Activated naive CD8-positive, alpha-beta T cell (primary cell): ENCODE data around the gene SNRPE.
"Not testable (repeated sequence)": the region's sequence is repeated elsewhere in the genome, so short reads cannot be mapped to it uniquely, and the experiment has no call there.

Experiments used
- H3K27ac Mint-ChIP-seq: one replicate; pipeline ENCODE4 v1.8.0; 2021; ENCODE audit warnings: mixed read lengths
- H3K27me3 Mint-ChIP-seq: one replicate; pipeline ENCODE4 v1.8.0; 2021; ENCODE audit warnings: mixed read lengths
- H3K36me3 Mint-ChIP-seq: one replicate; pipeline ENCODE4 v1.8.0; 2021; ENCODE audit warnings: mixed read lengths
- H3K4me1 Mint-ChIP-seq: one replicate; pipeline ENCODE4 v1.8.0; 2021; ENCODE audit warnings: low read depth, mixed read lengths
- H3K4me3 Mint-ChIP-seq: one replicate; pipeline ENCODE4 v1.8.0; 2021; ENCODE audit warnings: mild to moderate bottlenecking, mixed read lengths
- H3K9me3 Mint-ChIP-seq: one replicate; pipeline ENCODE4 v1.8.0; 2021; ENCODE audit warnings: low read depth, mixed read lengths

The SNRPE gene

GRCh38 chr1:203861379-203862184 is at the start of gene SNRPE:
TSS of gene SNRPE (plus strand) at chr1:203861599. CDS start at chr1:203861660, 61 bp downstream.
- peak within 1 kb of the TSS; percentile 99 for H3K27ac Mint-ChIP-seq
- H3K36me3 Mint-ChIP-seq = peaks cover 2% of the 10 kb centered on the region
- H3K4me3 Mint-ChIP-seq = peak within 1 kb of the TSS; percentile 100
- H3K4me1 Mint-ChIP-seq = peaks cover 21% of the 10 kb centered on the region
- no peaks in the 10 kb centered on the region for H3K9me3 Mint-ChIP-seq
- H3K27me3 Mint-ChIP-seq = no peaks in the 10 kb centered on the region

GRCh38 chr1:203813581-203814341 is 47.6 kb upstream of the SNRPE start:
- H3K4me1 Mint-ChIP-seq = peaks cover 36% of the 10 kb centered on the region
- H3K9me3 Mint-ChIP-seq = no peaks in the 10 kb centered on the region
- H3K27ac Mint-ChIP-seq = peak overlapping the region; percentile 67
- no peak overlapping the region for H3K4me3 Mint-ChIP-seq
- peaks cover 20% of the 10 kb centered on the region for H3K36me3 Mint-ChIP-seq
- no peaks in the 10 kb centered on the region for H3K27me3 Mint-ChIP-seq

- Mint-ChIP-seq H3K9me3 (no peaks in the 10 kb centered on the region), H3K27ac (no peak overlapping the region), H3K4me3 (no peak overlapping the region), H3K36me3 (peaks cover 22% of the 10 kb centered on the region), H3K4me1 (peaks cover 31% of the 10 kb centered on the region), H3K27me3 (no peaks in the 10 kb centered on the region)
These were observed 43.0 kb upstream of the SNRPE start for GRCh38 chr1:203818399-203818798.

GRCh38 chr1:203823306-203823705 is 38.1 kb upstream of the SNRPE start:
- no peak overlapping the region for H3K27ac Mint-ChIP-seq
- no peak overlapping the region for H3K4me3 Mint-ChIP-seq
- H3K9me3 Mint-ChIP-seq = no peaks in the 10 kb centered on the region
- H3K36me3 Mint-ChIP-seq = peaks cover 15% of the 10 kb centered on the region
- no peaks in the 10 kb centered on the region for H3K27me3 Mint-ChIP-seq
- peaks cover 28% of the 10 kb centered on the region for H3K4me1 Mint-ChIP-seq

- Mint-ChIP-seq H3K27ac (no peak overlapping the region), H3K9me3 (no peaks in the 10 kb centered on the region), H3K4me1 (peaks cover 28% of the 10 kb centered on the region), H3K36me3 (peaks cover 13% of the 10 kb centered on the region), H3K27me3 (no peaks in the 10 kb centered on the region), H3K4me3 (no peak overlapping the region)
These were observed 35.2 kb upstream of the SNRPE start for GRCh38 chr1:203826175-203826574.

GRCh38 chr1:203828002-203828401 is 33.4 kb upstream of the SNRPE start:
- Mint-ChIP-seq H3K4me1 (peaks cover 19% of the 10 kb centered on the region), H3K27me3 (no peaks in the 10 kb centered on the region), H3K27ac (peak overlapping the region; percentile 0), H3K9me3 (no peaks in the 10 kb centered on the region), H3K4me3 (no peak overlapping the region), H3K36me3 (peaks cover 11% of the 10 kb centered on the region)

GRCh38 chr1:203828503-203828902 is 32.9 kb upstream of the SNRPE start:
- Mint-ChIP-seq H3K4me1 (peaks cover 17% of the 10 kb centered on the region), H3K36me3 (peaks cover 11% of the 10 kb centered on the region), H3K4me3 (no peak overlapping the region), H3K27ac (no peak overlapping the region), H3K9me3 (no peaks in the 10 kb centered on the region), H3K27me3 (no peaks in the 10 kb centered on the region)

GRCh38 chr1:203829247-203829646 is 32.2 kb upstream of the SNRPE start:
- peaks cover 13% of the 10 kb centered on the region for H3K4me1 Mint-ChIP-seq

GRCh38 chr1:203835476-203835875 is 25.9 kb upstream of the SNRPE start:
- no peaks in the 10 kb centered on the region for H3K4me1 Mint-ChIP-seq
- H3K27ac Mint-ChIP-seq = no peak overlapping the region
- no peak overlapping the region for H3K4me3 Mint-ChIP-seq
- H3K27me3 Mint-ChIP-seq = no peaks in the 10 kb centered on the region
- peaks cover 8% of the 10 kb centered on the region for H3K36me3 Mint-ChIP-seq
- H3K9me3 Mint-ChIP-seq = no peaks in the 10 kb centered on the region

More at GRCh38 chr1:203829247-203829646, 32.2 kb upstream of the SNRPE start:
- not testable (repeated sequence) for H3K9me3 Mint-ChIP-seq, H3K27me3 Mint-ChIP-seq, H3K4me3 Mint-ChIP-seq
- H3K27ac Mint-ChIP-seq = peak overlapping the region; percentile 23
- H3K36me3 Mint-ChIP-seq = peaks cover 11% of the 10 kb centered on the region

- Mint-ChIP-seq H3K36me3 (peaks cover 13% of the 10 kb centered on the region), H3K4me1 (no peaks in the 10 kb centered on the region), H3K9me3 (no peaks in the 10 kb centered on the region), H3K27me3 (no peaks in the 10 kb centered on the region), H3K27ac (peak overlapping the region; percentile 46), H3K4me3 (no peak overlapping the region)
These were observed 22.3 kb upstream of the SNRPE start for GRCh38 chr1:203839081-203839480.

- no peaks in the 10 kb centered on the region for H3K4me1 Mint-ChIP-seq
- no peaks in the 10 kb centered on the region for H3K9me3 Mint-ChIP-seq
- H3K27ac Mint-ChIP-seq = peak overlapping the region; percentile 22
- H3K4me3 Mint-ChIP-seq = no peak overlapping the region
- no peaks in the 10 kb centered on the region for H3K27me3 Mint-ChIP-seq
- H3K36me3 Mint-ChIP-seq = peaks cover 15% of the 10 kb centered on the region
These were observed 21.1 kb upstream of the SNRPE start for GRCh38 chr1:203840208-203840808.

- H3K36me3 Mint-ChIP-seq = peaks cover 17% of the 10 kb centered on the region
- no peaks in the 10 kb centered on the region for H3K9me3 Mint-ChIP-seq
- H3K4me1 Mint-ChIP-seq = no peaks in the 10 kb centered on the region
- no peak overlapping the region for H3K4me3 Mint-ChIP-seq
- H3K27ac Mint-ChIP-seq = no peak overlapping the region
- H3K27me3 Mint-ChIP-seq = no peaks in the 10 kb centered on the region
These were observed 18.9 kb upstream of the SNRPE start for GRCh38 chr1:203842559-203842876.

- H3K9me3 Mint-ChIP-seq = no peaks in the 10 kb centered on the region
- H3K4me1 Mint-ChIP-seq = no peaks in the 10 kb centered on the region
- peaks cover 14% of the 10 kb centered on the region for H3K36me3 Mint-ChIP-seq
- no peak overlapping the region for H3K4me3 Mint-ChIP-seq
- H3K27me3 Mint-ChIP-seq = no peaks in the 10 kb centered on the region
- no peak overlapping the region for H3K27ac Mint-ChIP-seq
These were observed 18.0 kb upstream of the SNRPE start for GRCh38 chr1:203843435-203843834.

GRCh38 chr1:203853112-203853511 is 8.3 kb upstream of the SNRPE start:
- H3K9me3 Mint-ChIP-seq, H3K27ac Mint-ChIP-seq, H3K27me3 Mint-ChIP-seq, H3K4me3 Mint-ChIP-seq, H3K4me1 Mint-ChIP-seq, H3K36me3 Mint-ChIP-seq: not testable (repeated sequence)

- H3K9me3 Mint-ChIP-seq = no peaks in the 10 kb centered on the region
- no peaks in the 10 kb centered on the region for H3K27me3 Mint-ChIP-seq
- H3K36me3 Mint-ChIP-seq = no peaks in the 10 kb centered on the region
- peaks cover 13% of the 10 kb centered on the region for H3K4me1 Mint-ChIP-seq
- no peak overlapping the region for H3K27ac Mint-ChIP-seq
- H3K4me3 Mint-ChIP-seq = no peak overlapping the region
These were observed 3.3 kb upstream of the SNRPE start for GRCh38 chr1:203858055-203858454.
